Pulmonary artery endothelial cell (primary cell): ENCODE results near the gene PBRM1. TPM values are rescaled to one million over a fixed set of nuclear protein-coding genes. Genes with fewer than 3 reads are reported as not detected.

Source experiments
- DNase-seq: peaks from one replicate; pipeline ENCODE4 v3.0.0-alpha.2; 2011; ENCODE audit warnings: low read depth, low spot score
- total RNA-seq: library from RNA; depleted of rRNA; stranded (reverse); fragments of >200 nt; gene quantifications from 2 replicates; pipeline ENCODE4 v1.2.3, GENCODE V29; 2014

PBRM1 gene
- total RNA-seq, 1 donor from 2014 or later = 63.0 TPM

DNA sequence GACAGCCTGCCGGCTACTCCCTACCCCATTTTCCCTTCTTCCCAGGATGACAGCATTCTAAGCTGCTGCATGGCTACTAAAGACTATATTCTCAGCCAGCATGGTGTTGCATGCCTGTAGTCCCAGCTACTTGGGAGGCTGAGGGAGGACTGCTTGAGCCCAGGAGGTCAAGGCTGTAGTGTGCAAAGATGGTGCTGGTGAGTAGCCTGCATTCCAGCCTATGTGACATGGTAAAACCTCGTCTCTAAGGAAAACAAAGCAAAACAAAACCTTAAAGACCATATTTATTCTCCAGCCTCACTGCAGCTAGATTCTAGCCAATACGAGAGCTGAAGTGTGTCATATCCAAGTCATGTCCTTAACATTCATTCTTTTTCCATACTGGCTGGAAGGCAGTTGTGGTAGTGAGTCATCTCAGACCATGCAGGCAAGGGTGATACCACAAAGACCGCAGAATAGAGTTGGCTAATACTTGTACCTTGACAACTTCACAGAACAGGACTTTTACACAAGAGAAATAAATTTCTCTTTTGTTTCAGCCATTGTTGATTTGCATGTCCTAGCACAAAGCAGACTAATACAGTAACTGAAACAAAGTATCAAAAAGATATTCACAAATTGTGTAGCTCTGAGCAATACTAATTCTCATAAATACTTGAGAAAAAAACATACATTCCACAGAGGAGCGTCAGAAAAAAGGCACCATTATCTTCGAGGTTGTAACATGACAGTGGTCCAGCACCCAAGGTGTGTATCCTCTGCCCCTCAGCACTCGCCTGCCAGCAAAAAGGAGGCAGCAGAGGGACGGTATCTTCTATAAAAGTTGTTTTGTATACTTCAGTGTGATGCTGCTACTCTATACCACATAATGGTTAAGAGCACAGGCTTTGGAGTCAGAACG, 14.8 kb downstream of the PBRM1 start:
- DNase-seq = peak; percentile 93

DNA sequence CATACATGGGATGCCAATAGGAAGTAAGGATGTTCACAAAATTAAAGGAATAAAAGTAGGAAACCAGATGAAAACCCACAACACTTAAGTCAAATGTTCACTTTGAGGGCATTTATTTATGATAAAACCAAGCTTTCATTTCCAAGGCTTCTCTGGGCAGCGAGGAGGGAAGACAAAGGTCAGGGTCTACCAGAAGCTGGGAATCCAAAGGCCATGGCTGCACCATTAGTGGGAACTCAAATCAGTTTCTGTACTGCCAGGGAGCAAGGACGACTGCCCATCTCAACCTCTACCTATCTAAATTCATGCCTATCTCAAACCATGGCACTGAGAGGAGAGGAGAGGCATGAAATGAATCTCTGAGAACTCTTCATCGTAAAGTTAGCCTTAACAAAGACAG, 22.6 kb downstream of the PBRM1 start:
- no peak for DNase-seq

DNA sequence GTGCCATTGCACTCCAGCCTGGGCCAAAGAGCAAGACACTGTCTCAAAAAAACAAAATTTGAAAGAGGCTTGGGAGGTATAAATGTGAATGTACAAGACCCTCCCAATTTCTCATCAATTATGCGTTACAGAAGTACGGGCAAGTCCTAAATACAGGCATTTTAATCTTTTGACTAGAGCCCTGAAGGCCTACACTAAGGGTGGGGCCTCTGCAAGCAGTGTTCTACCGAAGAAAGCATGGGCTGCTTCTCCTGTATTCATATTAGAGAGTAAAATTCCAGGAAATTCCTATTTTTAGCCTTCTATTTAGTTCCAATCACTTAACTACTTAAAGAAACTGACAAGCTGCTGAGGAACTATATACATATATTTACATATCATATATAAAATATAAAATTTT, 25.7 kb downstream of the PBRM1 start:
- DNase-seq = no peak

DNA sequence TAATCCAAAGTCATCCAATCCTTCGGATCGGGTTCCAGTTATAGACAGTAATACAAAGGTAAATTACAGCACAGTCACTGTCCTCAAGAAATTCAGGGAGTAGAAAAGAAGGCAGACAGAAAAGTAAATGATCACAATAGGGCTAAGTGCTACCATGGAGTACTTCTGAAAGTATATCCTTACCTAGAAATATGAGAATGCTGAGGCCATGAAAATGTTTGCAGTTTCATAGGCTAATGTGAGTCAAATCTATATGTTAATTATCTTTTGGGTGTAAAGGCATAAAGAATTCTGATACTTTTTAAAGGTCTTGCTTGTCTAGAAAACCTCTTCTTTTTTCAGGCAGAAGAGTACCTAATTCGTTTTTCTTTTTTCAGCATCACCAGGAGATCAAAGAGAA, 29.8 kb downstream of the PBRM1 start:
- no peak for DNase-seq

DNA sequence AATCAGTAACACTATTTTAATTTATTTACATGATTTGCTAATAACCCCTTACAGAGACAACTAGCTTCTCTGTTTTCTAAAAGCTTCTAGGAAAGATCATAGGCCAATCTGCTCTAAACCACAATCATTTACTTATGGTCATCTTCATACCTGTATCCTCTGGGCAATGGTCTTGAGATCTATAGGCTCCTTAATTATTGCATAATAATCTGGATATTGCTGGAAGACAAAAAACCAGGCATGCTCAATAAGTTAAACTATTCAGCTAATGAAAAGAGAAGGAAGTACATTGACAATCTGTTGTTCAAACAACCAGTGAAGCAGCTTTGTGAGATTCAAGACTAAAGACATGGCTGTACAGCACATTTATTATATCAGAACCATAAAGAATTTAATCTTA, 34.1 kb downstream of the PBRM1 start:
- DNase-seq = no peak

DNA sequence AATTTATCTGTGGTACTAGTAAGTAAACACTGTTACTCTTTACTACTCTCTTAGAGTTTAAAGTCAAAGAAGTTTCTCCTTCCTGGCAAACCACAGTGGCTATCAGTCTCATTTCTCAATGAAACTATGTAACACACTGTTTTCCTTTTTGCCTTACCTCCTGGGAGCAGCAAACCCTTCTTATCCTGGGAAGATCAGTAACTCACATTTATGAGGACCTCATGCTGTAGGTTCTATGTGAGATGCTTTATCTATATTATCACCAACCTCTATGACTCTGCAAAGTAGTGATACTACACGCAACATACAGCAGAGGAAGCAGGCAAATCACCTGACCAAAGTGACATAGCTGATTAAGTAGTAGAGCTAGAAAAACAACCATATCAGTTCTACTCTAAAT, 35.3 kb downstream of the PBRM1 start:
- DNase-seq = no peak

DNA sequence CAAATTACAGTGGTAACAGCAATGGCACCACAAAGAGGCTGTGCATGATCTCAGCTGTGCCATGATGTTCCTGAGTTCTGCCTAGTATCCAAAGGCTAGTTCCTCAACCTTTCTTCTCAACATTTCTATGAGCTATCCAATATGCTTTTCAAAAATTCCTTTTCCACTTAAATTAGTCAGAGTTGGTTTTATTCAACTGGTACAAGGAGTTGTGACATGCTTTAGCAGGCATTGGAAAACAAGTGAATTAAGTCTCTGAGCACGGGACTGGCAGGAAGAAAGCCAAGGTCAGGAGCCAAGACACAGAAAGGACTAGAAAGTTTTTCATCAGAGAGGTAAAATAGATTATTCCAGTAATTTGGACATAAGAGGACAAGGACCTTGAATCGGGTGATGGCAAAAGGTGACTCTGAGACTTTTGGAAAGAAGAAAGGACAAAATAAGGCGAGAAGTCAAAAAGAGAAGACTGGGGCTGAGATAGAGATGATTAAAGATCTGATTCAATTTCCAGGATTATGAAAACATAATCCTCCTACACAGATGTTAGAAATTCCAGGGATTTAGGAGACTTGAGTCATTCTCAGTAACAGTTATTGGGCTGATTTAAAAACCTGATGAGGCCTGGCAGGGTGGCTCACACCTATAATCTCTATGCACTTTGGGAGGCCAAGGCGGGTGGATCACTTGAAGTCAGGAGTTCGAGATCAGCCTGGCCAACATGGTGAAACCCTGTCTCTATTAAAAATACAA, 36.1 kb downstream of the PBRM1 start:
- no peak for DNase-seq

DNA sequence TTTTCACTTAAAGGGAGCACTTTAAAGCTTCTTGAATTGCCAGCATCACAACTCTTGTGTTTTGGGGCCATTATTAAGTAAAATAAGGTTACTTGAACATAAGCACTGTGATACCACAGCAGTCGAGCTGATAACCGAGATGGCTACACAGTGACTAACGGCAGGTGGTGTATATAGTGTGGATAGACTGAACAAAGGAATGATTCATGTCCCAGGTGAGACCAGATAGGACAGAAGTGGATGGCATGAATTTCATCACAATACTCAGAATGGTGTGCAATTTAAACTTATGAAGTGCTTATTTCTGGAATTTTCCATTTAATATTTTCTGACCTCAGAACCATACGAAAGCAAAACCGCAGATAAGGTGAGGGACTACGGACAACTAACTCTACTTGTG, 40.2 kb downstream of the PBRM1 start:
- DNase-seq = no peak

DNA sequence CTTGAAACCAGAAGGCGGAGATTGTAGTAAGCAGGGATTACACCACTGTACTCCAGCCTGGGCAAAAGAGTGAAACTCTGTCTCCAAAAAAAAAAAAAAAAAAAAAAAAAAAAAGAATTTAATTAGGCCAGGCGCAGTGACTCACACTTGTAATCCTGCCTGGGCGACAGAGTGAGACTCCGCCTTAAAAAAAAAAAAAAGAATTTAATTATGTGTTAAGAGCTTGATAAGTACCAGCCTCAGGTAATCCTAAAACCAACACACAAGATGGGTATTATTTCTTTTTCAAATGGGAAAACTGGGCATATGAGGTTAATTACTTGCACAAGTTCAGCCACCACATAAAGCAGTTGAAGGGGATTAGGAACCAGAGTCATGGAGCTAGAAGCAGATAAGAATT, 49.0 kb downstream of the PBRM1 start:
- no peak for DNase-seq

DNA sequence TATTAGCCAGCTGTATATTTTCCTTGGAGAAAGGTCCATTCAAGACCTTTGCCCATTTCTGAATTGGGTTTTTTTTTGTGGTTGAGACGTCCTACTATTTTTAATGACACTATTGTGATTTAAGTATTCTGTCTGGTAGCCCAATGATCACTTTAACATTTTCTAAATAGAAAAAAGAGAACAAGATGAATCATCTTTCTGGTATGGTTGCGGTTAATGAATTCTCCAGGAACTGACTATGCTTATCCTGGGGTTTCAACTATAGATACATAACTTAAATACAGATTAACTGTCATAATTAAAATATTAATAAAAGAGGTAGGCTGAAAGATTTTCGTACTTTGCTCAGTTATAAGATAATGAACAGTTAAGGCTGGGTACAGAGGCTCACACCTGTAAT, 51.9 kb downstream of the PBRM1 start:
- DNase-seq = no peak

DNA sequence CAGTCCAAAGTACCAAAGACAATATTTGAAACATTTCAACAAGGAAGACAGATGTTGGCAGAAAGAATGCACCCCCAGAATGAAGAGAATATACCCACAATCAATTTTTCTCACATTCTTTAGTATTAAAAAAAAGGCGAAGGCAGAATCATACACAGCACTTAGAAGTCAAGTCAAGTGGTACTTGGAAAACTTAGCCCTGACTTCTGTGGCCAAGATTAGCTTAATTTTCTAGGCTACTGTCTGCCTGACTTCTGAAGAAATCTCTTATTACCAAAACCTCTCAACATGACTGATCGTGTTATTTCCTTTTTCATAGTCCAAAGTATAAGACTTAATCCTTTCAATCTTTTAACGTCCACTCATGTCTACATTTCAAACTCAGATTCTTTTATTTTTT, 60.7 kb downstream of the PBRM1 start:
- DNase-seq = no peak

DNA sequence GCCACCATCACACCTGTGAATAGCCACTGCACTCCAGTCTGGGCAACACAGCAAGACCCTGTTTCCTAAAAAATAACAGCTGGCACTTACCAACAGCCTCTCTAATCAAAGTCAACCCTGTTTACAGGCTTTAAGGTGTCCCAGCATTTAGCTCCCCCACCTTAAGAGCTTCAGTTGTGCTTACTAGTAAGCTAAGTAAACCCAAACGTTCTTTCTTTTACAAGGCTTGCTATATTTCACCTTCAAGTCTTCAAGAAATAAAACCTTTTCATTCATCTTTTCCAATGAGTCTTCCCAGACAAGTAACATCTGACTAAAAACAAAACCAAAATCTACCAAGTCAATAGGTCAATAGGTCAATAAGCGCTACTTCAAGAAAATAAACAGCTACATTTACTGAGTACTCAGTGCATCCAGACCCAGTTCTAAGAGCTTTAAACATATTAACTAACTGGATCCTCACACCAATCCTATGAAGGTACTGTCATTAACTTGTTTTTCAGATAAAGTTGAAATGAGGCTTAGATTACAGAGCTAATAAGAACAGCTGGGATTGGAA, 62.4 kb downstream of the PBRM1 start:
- no peak for DNase-seq

DNA sequence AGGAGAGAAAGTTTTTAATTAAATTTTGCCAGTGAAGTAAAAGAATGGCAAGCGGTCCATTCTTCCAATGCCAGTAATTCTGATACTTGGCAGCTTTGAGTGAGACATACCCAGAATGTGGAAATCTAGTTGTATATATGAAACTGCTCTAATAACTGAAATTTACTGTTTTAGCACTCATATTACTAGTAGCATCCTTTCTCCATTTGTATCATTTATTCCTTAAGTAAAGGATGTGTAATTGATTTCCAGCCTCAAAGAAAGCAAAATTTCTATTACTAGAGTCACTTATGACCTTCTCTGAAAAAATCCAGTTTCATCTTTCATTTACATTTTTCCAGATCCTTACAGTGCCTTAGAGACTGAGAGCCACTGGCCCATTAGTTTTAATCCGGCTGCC, 65.1 kb downstream of the PBRM1 start:
- no peak for DNase-seq

DNA sequence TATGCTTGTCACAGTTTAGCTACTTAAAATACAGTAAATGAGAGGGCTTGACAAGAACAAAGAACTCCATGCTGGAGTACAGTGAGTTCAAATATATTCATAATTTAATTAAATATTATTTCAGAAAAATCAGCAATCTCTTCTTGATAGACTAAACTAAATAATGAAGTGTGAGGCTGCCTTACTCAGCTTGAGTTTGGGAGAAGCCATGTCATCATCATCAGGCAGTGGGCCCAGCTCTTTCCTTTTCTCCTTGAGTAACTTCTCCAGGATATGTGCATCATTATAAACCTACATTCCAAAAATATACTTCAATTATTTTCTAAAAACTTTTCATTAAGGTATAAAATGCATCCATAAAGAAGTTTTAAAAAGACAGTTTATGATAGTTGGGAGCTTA, 70.5 kb downstream of the PBRM1 start:
- DNase-seq = no peak

DNA sequence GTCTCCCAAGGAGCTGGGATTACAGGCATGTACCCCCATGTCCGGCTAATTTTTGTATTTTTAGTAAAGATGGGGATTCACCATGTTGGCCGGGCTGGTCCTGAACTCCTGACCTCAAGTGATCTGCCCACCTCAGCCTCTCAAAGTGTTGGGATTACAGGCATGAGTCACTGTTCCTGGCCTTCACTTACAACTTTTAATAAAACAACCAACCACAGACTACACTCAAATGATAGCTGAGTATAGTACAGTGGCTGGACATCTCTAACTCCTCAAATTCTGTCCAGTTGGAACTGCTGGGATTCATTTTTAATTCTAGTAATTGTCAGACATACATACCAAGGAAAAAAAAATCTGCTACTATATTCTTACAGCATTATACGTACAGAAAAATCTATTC, 71.0 kb downstream of the PBRM1 start:
- no peak for DNase-seq

DNA sequence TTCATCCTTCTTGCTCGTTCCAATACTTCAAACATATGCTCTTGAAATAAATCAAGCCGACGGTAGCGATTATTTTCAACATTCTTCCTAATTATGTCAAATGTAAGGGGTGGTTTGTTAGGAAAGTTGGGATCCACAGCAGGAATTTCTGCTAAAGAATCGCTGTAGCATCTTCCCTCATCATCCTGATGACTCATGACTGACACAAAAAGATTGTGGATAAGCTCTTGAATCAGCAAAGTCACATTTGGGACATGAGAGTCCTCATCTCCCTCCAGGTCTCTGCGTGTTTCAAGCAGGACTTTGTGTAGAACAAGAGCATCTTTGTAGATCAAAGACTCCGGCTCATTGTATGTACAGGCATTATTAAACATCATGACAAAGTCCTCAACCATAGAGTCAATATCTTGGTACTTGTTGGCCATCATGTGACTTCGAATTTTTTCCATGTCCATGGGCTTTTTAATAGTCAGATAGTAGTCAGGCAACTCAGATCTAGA, 76.3 kb downstream of the PBRM1 start:
- DNase-seq = no peak

DNA sequence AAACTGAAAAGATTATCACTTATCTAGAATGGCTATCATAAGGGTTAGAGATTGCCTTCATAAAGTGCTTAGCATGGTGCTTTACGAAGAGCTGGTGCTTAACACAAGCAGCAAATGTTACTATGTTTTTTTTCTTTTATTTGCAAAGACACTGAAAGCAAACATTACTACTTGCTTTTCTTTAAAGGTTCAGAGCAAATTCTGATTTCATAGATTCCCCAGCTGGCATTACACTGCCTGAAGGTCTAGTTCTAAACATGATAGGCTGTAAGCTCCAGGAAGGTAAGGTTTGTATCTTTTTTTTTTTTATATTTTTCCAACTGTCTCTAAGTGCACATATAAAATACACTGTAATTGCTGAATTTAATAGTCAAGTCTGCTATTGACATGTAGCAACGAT, 77.4 kb downstream of the PBRM1 start:
- no peak for DNase-seq

DNA sequence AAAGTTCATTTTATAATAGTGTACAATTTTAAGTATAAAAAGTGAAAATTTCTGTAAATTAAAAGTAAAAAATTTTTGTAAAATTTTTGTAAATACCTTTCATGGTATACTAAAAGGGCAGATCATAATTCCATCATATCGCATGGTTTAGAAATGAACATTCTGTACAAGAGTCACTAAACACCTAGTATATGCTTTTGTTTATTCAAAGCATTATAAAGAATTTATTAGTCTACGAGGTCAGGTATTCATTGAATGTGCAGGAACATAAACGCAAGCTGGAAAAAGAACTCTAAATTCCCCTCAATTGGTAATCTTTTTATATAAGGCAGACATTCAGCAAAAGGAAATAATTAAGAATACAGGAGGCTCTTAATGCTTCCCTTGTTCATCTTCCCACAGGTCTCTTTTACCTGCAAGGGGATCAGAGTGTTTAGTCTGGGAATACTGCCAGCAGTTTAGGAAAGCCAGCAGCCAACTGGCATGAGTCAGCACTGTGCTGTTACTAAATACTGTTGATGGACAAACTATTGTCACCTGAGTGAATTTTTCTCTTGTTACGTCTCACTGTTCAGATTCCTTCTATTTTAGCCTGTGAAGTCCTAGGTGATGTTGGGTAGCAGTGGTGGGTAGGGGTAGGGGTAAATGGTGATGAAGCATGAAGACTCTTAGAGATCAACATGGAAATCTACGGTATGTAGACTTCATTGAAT, 79.2 kb downstream of the PBRM1 start:
- DNase-seq = no peak

DNA sequence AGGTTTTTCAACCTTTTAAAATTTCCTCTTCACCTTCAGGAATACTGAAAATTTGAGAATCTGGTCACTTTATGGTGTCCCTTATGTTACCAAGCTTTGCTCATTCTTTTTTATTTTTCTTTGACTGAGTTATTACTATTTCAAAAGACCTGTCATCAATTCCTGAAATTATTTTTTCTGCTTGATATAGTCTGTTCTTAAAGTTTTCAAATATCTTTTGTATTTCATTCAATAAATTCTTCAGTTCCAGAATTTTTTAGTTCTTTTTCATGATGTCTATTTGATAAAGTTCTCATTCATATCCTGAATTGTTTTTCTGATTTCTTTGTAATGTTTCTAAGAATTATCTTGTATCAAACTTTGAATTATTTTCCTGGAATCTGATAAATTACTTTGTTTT, 85.5 kb downstream of the PBRM1 start:
- DNase-seq = no peak

DNA sequence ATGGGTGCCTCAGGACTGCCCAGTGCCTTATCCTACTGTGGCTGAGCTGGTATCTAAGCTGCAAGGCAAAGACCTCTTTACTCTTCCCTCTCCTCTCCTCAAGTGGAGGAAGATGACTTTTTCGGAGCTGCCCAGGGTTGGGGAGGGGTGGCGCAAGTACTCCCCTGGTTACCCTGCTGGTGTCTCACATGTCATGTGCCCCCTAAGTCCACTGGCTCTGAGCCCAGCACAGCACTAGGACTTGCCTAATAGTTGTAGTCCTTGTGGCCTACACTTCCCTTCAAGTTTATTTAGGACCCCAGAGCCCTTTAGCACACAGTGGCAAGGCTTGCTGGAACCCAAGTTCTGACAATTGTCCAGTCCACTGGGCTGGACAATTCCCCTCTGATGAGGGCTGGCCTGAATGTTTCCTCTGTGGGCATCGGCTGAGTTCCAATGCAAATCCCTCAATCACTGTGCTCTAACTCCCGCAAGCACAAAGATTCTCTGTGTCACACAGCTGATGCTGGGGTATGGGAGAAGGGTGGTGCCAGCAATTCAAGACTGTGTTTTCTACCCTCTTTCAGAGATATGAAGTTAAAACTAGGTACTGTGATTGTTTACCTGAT, 89.0 kb downstream of the PBRM1 start:
- DNase-seq = no peak

DNA sequence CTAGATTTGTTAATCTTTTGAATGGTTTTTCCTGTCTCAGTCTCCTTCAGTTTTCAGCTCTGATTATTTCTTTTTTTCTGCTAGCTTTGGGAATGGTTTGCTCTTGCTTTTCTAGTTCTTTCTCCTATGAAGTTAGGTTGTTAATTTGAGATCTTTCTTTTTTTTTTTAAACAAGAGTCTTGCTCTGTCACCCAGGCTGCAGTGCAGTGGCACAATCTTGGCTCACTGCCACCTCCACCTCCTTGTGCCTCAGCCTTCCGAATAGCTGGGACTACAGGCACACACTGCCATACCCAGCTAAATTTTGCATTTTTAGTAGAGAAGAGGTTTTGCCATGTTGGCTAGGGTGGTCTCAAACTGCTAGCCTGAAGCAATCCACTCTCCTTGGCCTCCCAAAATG, 92.6 kb downstream of the PBRM1 start:
- DNase-seq = no peak
